Endothelial cell of umbilical vein (primary cell): Measurements from ENCODE around the gene ABR. TPM values are rescaled to one million over a fixed set of nuclear protein-coding genes. Genes with fewer than 3 reads are reported as not detected.

Source experiments
- BruUV-seq: library from RNA; stranded (reverse); fragments of 400-500 nt; replicated peaks from 2 replicates; lab custom pipeline; 2021; lab: Mats Ljungman, UMichigan
- CTCF ChIA-PET: fragments of 300-600, 350-600 bp; sonication (Branson Sonifier 250); formaldehyde crosslinking; loops from one replicate; lab custom pipeline; 2021; ENCODE audit warnings: antibody characterized with exemption, inconsistent platforms; lab: Charles Lee
- POLR2A ChIA-PET: fragments of 300-600, 350-600 bp; sonication (Branson Sonifier 250); formaldehyde crosslinking; loops from one replicate; lab custom pipeline; 2021; ENCODE audit warnings: antibody characterized with exemption, inconsistent platforms; lab: Charles Lee
- DNase-seq: peaks from one replicate; pipeline ENCODE4 v3.0.0-alpha.2; 2011; ENCODE audit warnings: low read depth, low spot score
- FAIRE-seq: peaks from 2 replicates; lab custom pipeline; 2011; peaks lifted over from hg19 to GRCh38; lab: Jason Lieb, UNC
- H2AFZ ChIP-seq: 2 replicates; pipeline ENCODE4 v1.6.0; 2012; ENCODE audit warnings: low read depth, low read length, control low read depth, inconsistent platforms
- H3K27ac ChIP-seq: 2 replicates; pipeline ENCODE4 v1.5.1; 2011; ENCODE audit warnings: low read depth, mild to moderate bottlenecking, control low read depth, low read length, moderate library complexity; ENCODE audit not compliant: insufficient read depth
- H3K27me3 ChIP-seq, 2 experiments: 2 replicates each; pipeline versions ENCODE4 v1.6.0 to v1.6.1; 2011; ENCODE audit warnings: low read length in 2 of 2, mixed read lengths in 1 of 2; ENCODE audit not compliant: control insufficient read depth in 2 of 2, insufficient read depth in 2 of 2
- H3K36me3 ChIP-seq, 2 experiments: 2 replicates in 1 of 2; 3 replicates in 1 of 2; pipeline ENCODE4 v1.5.1; 2011; ENCODE audit warnings: low read length in 2 of 2, mild to moderate bottlenecking in 1 of 2, moderate library complexity in 1 of 2; ENCODE audit not compliant: control insufficient read depth in 2 of 2, insufficient read depth in 2 of 2; ENCODE audit errors: extremely low read depth in 1 of 2
- H3K4me1 ChIP-seq: 3 replicates; pipeline ENCODE4 v1.5.1; 2011; ENCODE audit warnings: mild to moderate bottlenecking, low read length; ENCODE audit not compliant: control insufficient read depth, insufficient read depth; ENCODE audit errors: extremely low read depth
- H3K4me2 ChIP-seq: 2 replicates; pipeline ENCODE4 v1.6.1; 2011; ENCODE audit warnings: low read length, control low read depth, mixed read lengths; ENCODE audit not compliant: insufficient read depth
- H3K4me3 ChIP-seq, 3 experiments: fragments of 200-600 bp in 1 of 3; sonication (generic), shearing (Covaris generic) in 1 of 3; replicated peaks in 1 of 3; 2 replicates each; pipeline ENCODE4 v1.5.1; 2011 to 2016; ENCODE audit warnings: control low read depth in 3 of 3, low read length in 3 of 3, mild to moderate bottlenecking in 2 of 3, inconsistent platforms in 1 of 3, low read depth in 1 of 3, moderate library complexity in 1 of 3; ENCODE audit not compliant: insufficient read depth in 1 of 3
- H3K79me2 ChIP-seq: 2 replicates; pipeline ENCODE4 v1.6.0; 2012; ENCODE audit warnings: low read length, inconsistent platforms; ENCODE audit not compliant: control insufficient read depth, insufficient read depth
- H3K9ac ChIP-seq: replicated peaks from 2 replicates; pipeline ENCODE3; 2011; ENCODE audit warnings: low read length, control low read depth; ENCODE audit not compliant: insufficient read depth; ENCODE audit errors: extremely low read depth
- H3K9me1 ChIP-seq: replicated peaks from 3 replicates; pipeline ENCODE4 v1.6.0; 2011; ENCODE audit warnings: mild to moderate bottlenecking, low read length; ENCODE audit not compliant: control insufficient read depth, insufficient read depth; ENCODE audit errors: extremely low read depth
- H3K9me3 ChIP-seq: replicated peaks from 2 replicates; pipeline ENCODE4 v1.5.1; 2012; ENCODE audit warnings: low read length, inconsistent platforms; ENCODE audit not compliant: control insufficient read depth, insufficient read depth
- H4K20me1 ChIP-seq: replicated peaks from 2 replicates; pipeline ENCODE3; 2011; ENCODE audit warnings: mild to moderate bottlenecking, low read length; ENCODE audit not compliant: control insufficient read depth, insufficient read depth; ENCODE audit errors: extremely low read depth
- CTCF ChIP-seq, 2 donors: IDR thresholded peaks; 1 replicate in 1 of 2; 2 replicates in 1 of 2; pipeline ENCODE4 v1.5.1; 2011; ENCODE audit warnings: low read length in 2 of 2, mild to moderate bottlenecking in 2 of 2, moderate library complexity in 2 of 2, control low read depth in 1 of 2, inconsistent platforms in 1 of 2, low read depth in 1 of 2; ENCODE audit not compliant: insufficient read depth in 1 of 2; ENCODE audit errors: extremely low read depth in 1 of 2
- EZH2 ChIP-seq: IDR thresholded peaks from 2 replicates; pipeline ENCODE4 v1.6.1; 2012; ENCODE audit warnings: borderline replicate concordance, low read depth, mild to moderate bottlenecking, moderate library complexity, low read length, inconsistent platforms; ENCODE audit not compliant: severe bottlenecking
- FOS ChIP-seq: IDR thresholded peaks from 2 replicates; pipeline ENCODE4 v1.6.1; 2011; ENCODE audit warnings: mild to moderate bottlenecking, low read length, moderate library complexity, borderline replicate concordance; ENCODE audit not compliant: insufficient read depth
- GATA2 ChIP-seq: IDR thresholded peaks from 2 replicates; pipeline ENCODE4 v1.7.0; 2011; ENCODE audit warnings: low read depth, mild to moderate bottlenecking, moderate library complexity, mixed read lengths, low read length; ENCODE audit not compliant: insufficient read length, insufficient read depth
- JUN ChIP-seq: IDR thresholded peaks from 2 replicates; pipeline ENCODE4 v1.6.1; 2011; ENCODE audit warnings: borderline replicate concordance, low read depth; ENCODE audit not compliant: insufficient read length, insufficient read depth
- MYC ChIP-seq: IDR thresholded peaks from one replicate; pipeline ENCODE4 v1.6.1; 2011; ENCODE audit warnings: mild to moderate bottlenecking, low read depth, low read length
- POLR2A ChIP-seq: IDR thresholded peaks from 2 replicates; pipeline ENCODE4 v1.6.1; 2012; ENCODE audit warnings: low read depth, mild to moderate bottlenecking, control low read depth, low read length
- POLR2AphosphoS5 ChIP-seq: IDR thresholded peaks from 2 replicates; pipeline ENCODE4 v1.6.1; 2012; ENCODE audit warnings: low read depth, mild to moderate bottlenecking, control low read depth, low read length, moderate library complexity; ENCODE audit not compliant: insufficient read depth
- dilution Hi-C: fragments of 300-500 bp; cut with MboI; formaldehyde crosslinking; loops from one replicate; pipeline ENCODE4 v1.15.0; 2019; ENCODE audit warnings: low sequenced_read_pairs; ENCODE audit not compliant: extremely low pct_ligation_motif_present
- intact Hi-C: fragments of 100-400 bp; cut with micrococcal nuclease; formaldehyde crosslinking; loops from one replicate; pipeline ENCODE4 v1.10.0; 2022
- polyA plus RNA-seq, 4 experiments: library from polyadenylated mRNA; depleted of rRNA in 3 of 4; stranded (reverse) in 3 of 4; unstranded in 1 of 4; fragments of >200 nt; gene quantifications; 2 replicates each; pipeline versions ENCODE4 v1.2.1 to v1.2.3, GENCODE V29; 2011 to 2012; ENCODE audit warnings: missing spikeins in 1 of 4
- total RNA-seq: library from RNA; stranded (reverse); gene quantifications from 2 replicates; pipeline ENCODE4 v1.2.3, GENCODE V29; 2021
- TF ChIP-seq, protein P1 (sequence below): IDR thresholded peaks from 2 replicates; pipeline ENCODE4 v1.6.1; 2011; ENCODE audit not compliant: insufficient read depth, insufficient read length

ABR gene
- total and polyA plus RNA-seq, 2 donors (not counting 3 experiments of a cell fraction or from before 2014, with no cell fraction given): 83.5 to 96.8 TPM

DNA sequence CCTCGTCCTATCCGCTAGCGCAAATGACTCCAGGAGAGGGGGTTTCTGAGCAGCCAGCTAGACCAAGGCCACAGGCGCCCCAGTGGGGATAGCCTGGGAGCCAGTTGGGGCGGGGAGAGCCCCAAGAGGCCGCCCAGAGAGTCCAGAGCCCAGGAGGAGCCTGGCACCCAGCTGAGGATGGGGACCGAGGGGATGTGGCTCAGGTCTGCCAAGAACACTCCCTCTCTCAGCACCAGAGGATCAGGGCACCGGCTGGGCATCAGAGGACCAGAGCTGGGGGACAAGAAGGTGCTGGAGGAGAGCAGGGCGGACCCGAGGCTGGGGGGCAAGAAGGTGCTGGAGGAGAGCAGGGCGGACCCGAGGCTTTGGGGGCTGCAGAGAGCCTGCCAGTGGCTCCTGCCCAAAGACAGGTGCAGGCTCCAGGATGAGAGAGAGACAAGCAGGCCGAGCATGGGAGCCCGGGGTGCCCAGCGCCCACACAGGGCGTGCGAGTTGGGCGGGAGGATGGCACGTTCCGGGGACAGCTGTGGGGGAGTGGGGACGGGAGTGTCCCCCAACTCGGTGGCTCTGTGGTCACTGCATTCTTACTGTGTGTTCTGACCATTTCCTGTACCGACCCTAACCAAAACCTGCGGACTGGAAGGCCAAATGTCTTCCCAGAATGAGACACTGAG, 143.5 kb downstream of the ABR start:
- no peaks in the 10 kb centered on the region for H3K9me1 ChIP-seq
- no peak overlapping the region for H3K4me2 ChIP-seq
- H3K36me3 ChIP-seq: peaks cover 0 to 3% of the 10 kb centered on the region in 2 experiments
- no peak for FAIRE-seq
- no peak overlapping the region for H3K4me3 ChIP-seq
- peaks cover 16% of the 10 kb centered on the region for H3K4me1 ChIP-seq
- H3K27me3 ChIP-seq: no peaks in the 10 kb centered on the region
- H3K9me3 ChIP-seq: no peaks in the 10 kb centered on the region
- peaks cover 8% of the 10 kb centered on the region for H3K79me2 ChIP-seq
- intact Hi-C loops (no loop called here), dilution Hi-C loops (no loop called here)
- no peaks in the 10 kb centered on the region for H4K20me1 ChIP-seq
- no peak overlapping the region for H2AFZ ChIP-seq
- H3K9ac ChIP-seq: no peak overlapping the region
- POLR2A ChIA-PET: interaction anchor here (0.6 kb wide), 1 partner anchor 321 kb away, joined by 6 read pairs; the partner anchor contains the start of gene VPS53
- H3K27ac ChIP-seq: no peak overlapping the region
- CTCF ChIA-PET: interaction anchor here (1.6 to 5.5 kb wide), 2 partner anchors 20 to 22 kb away, joined by 7 to 24 read pairs; no protein-coding TSS in a partner anchor
- DNase-seq: no peak
- TF ChIP-seq FOS (no peak), MYC (no peak), POLR2A (no peak), CTCF (IDR thresholded peaks at IDR 0.05; ENCODE audit: extremely low read depth in 1 of 2, insufficient read depth in 1 of 2, low read depth in 1 of 2, low read length in 2 of 2) (no peak), POLR2AphosphoS5 (no peak), GATA2 (no peak), JUN (no peak), EZH2 (no peak)
- TF ChIP-seq, protein P1, sequence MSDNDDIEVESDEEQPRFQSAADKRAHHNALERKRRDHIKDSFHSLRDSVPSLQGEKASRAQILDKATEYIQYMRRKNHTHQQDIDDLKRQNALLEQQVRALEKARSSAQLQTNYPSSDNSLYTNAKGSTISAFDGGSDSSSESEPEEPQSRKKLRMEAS: no peak
- no TSS peak for BruUV-seq
